ENCODE data around the gene SGSM1. TPM values are rescaled to one million over a fixed set of nuclear protein-coding genes. Genes with fewer than 3 reads are reported as not detected.

SGSM1 gene, protein sequence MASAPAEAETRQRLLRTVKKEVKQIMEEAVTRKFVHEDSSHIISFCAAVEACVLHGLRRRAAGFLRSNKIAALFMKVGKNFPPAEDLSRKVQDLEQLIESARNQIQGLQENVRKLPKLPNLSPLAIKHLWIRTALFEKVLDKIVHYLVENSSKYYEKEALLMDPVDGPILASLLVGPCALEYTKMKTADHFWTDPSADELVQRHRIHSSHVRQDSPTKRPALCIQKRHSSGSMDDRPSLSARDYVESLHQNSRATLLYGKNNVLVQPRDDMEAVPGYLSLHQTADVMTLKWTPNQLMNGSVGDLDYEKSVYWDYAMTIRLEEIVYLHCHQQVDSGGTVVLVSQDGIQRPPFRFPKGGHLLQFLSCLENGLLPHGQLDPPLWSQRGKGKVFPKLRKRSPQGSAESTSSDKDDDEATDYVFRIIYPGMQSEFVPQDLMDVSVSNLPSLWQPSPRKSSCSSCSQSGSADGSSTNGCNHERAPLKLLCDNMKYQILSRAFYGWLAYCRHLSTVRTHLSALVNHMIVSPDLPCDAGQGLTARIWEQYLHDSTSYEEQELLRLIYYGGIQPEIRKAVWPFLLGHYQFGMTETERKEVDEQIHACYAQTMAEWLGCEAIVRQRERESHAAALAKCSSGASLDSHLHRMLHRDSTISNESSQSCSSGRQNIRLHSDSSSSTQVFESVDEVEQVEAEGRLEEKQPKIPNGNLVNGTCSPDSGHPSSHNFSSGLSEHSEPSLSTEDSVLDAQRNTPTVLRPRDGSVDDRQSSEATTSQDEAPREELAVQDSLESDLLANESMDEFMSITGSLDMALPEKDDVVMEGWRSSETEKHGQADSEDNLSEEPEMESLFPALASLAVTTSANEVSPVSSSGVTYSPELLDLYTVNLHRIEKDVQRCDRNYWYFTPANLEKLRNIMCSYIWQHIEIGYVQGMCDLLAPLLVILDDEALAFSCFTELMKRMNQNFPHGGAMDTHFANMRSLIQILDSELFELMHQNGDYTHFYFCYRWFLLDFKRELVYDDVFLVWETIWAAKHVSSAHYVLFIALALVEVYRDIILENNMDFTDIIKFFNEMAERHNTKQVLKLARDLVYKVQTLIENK
- total RNA-seq (2014; rRNA removed): 0.29 and 0.35 TPM in 2 replicates
- percentile 17 among the genes with signal in this experiment for Bru-seq, nascent RNA
- BruChase-seq, experiment 1, labeled RNA remaining after a 6-hour chase: percentile 9 among the genes with signal in this experiment
- BruChase-seq, experiment 2, labeled RNA remaining after a 2-hour chase: percentile 14 among the genes with signal in this experiment
- long read RNA-seq, partial matches to known transcripts: 1 of 2 reads
- long read RNA-seq, other reads (novel, unspliced or antisense): 1 of 2 reads

DNA sequence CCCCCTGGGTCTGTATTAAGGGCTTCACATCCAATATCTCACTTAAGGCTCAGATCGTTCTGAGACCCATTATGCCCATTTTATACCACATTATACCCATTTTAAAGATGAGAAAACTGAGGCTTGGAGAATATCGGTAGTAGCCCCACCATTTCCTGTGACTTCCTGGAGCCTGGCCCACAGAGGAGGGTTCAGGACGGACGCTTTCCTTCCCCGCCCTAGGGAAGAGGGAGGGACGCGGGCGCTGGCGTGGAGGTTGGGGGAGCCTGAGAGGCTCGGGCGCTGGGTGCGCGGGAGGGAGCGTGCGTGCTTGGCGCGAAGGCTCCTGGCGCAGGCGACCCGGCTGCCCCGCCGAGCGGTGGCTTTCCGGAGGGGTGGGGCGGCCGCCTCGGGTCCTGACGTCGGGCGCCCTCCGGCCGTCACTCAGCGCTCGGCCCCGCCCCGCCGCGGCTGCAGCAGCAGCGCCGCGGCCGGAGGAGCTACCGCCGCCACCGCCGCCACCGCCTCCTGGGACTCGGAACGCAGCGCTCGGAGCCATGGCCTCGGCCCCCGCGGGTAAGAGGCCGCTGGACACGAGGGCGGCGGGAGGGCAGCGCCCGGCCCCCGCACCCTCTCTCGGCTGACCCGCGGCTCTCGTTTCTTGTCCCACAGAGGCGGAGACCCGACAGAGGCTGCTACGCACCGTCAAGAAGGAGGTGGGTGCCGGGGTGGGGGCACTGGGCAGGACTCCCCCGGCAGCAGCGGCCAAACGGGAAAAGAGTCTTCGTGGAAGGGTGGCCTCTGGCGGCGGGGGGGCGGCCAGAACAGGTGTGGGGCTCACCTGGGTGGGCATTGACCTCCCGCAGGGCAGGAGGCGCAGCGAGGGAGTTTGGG lies at the start of gene SGSM1:
Gene SGSM1, plus strand, starts transcription at position 422 of the 873 bp plus-strand sequence. Its CDS starts 115 bp downstream, at position 537.
- intact Hi-C loops (cut with micrococcal nuclease): no loop called here
- Histone ChIP-seq H4K20me1 (ENCODE audit: low read length) (no peaks in the 10 kb centered on the region), H2AFZ (ENCODE audit: low read length) (peak within 1 kb of the TSS; percentile 82), H3K4me3 (ENCODE audit: low read length) (peak within 1 kb of the TSS; percentile 67), H3K9ac (ENCODE audit: low read length) (peak within 1 kb of the TSS; percentile 34; the same call in 1 of the 2 replicates), H3K36me3 (ENCODE audit: low read depth, low read length) (no peaks in the 10 kb centered on the region), H3F3A (ENCODE audit: low read length, unreplicated experiment) (no peaks in the 10 kb centered on the region), H3K27me3 (ENCODE audit: low read length) (no peaks in the 10 kb centered on the region), H3K79me2 (ENCODE audit: low read length) (no peaks in the 10 kb centered on the region), H3K27ac (ENCODE audit: low read length) (no peak within 1 kb of the TSS), H3K9me3 (ENCODE audit: low read length) (no peaks in the 10 kb centered on the region), H3K4me1 (ENCODE audit: insufficient read depth, low read length) (no peaks in the 10 kb centered on the region), H3K9me2 (replicated peaks; ENCODE audit: low read length) (no peaks in the 10 kb centered on the region), H3K4me2 (ENCODE audit: low read length) (peak within 1 kb of the TSS; percentile 83)
- DNase-seq: peak; percentile 71
- POLR2A ChIA-PET (ENCODE audit: unreplicated experiment): no interaction called here
- CTCF ChIA-PET: interaction anchor here (0.6 kb wide), 1 partner anchor 34 kb away, joined by 14 read pairs; no protein-coding TSS in a partner anchor
- no TSS peak for BruUV-seq (replicated peaks)
- peak; percentile 90 for ATAC-seq
- TF ChIP-seq, protein P1, sequence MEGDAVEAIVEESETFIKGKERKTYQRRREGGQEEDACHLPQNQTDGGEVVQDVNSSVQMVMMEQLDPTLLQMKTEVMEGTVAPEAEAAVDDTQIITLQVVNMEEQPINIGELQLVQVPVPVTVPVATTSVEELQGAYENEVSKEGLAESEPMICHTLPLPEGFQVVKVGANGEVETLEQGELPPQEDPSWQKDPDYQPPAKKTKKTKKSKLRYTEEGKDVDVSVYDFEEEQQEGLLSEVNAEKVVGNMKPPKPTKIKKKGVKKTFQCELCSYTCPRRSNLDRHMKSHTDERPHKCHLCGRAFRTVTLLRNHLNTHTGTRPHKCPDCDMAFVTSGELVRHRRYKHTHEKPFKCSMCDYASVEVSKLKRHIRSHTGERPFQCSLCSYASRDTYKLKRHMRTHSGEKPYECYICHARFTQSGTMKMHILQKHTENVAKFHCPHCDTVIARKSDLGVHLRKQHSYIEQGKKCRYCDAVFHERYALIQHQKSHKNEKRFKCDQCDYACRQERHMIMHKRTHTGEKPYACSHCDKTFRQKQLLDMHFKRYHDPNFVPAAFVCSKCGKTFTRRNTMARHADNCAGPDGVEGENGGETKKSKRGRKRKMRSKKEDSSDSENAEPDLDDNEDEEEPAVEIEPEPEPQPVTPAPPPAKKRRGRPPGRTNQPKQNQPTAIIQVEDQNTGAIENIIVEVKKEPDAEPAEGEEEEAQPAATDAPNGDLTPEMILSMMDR (conservative IDR thresholded peaks at IDR 0.05; ENCODE audit: low read depth, low read length): no peak
- TF ChIP-seq EZH2 (IDR thresholded peaks at IDR 0.05; ENCODE audit: low read length, unreplicated experiment) (no peak), EZH2phosphoT487 (IDR thresholded peaks at IDR 0.05; ENCODE audit: borderline replicate concordance, low read length) (no peak)

DNA sequence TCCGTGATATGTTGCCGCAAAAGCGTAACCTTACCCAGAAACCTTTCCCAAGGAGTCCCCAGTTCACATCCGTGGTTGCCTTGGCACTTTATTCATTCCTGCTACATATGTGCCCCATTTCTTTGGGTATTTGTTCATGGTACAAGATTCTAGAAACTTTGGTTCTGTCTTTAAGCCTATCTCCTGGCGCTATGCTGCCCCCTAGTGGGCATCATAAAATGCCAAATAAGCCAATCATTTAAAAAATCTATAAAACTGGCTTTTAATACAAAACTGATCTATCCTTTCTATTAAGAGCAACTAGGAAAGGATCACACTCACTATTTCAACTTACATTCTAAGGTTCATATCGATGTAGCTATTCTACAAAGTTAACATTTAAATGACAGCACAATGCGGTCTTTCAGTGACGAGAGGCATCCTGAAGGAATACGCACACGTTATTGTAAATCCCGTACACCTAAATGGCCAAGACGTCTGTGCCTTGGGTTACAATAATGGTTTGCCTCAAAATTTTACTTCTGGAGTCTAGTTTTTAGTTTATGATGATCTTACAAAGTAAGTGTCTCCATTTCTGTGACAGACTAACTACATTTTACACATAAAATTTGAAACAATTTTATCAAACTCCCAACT lies 47.7 kb upstream of the SGSM1 start:
- no peaks in the 10 kb centered on the region for H3F3A ChIP-seq (ENCODE audit: low read length, unreplicated experiment)
- intact Hi-C loops (cut with micrococcal nuclease): loop anchor here (2.0 kb wide), 1 partner anchor 51 kb away; no protein-coding TSS in a partner anchor
- H3K9ac ChIP-seq (ENCODE audit: low read length): no peak overlapping the region
- H3K4me2 ChIP-seq (ENCODE audit: low read length): no peak overlapping the region
- H3K4me3 ChIP-seq (ENCODE audit: low read length): no peak overlapping the region
- H3K36me3 ChIP-seq (ENCODE audit: low read depth, low read length): no peaks in the 10 kb centered on the region
- peak; percentile 68 for DNase-seq
- BruUV-seq (replicated peaks): no TSS peak
- no peaks in the 10 kb centered on the region for H3K9me2 ChIP-seq (replicated peaks; ENCODE audit: low read length)
- TF ChIP-seq, protein P1 (conservative IDR thresholded peaks at IDR 0.05; ENCODE audit: low read depth, low read length): peak; percentile 87
- TF ChIP-seq EZH2phosphoT487 (IDR thresholded peaks at IDR 0.05; ENCODE audit: borderline replicate concordance, low read length): no peak
- no peaks in the 10 kb centered on the region for H4K20me1 ChIP-seq (ENCODE audit: low read length)
- no peak overlapping the region for H3K27ac ChIP-seq (ENCODE audit: low read length)
- H3K9me3 ChIP-seq (ENCODE audit: low read length): no peaks in the 10 kb centered on the region
- no peak for ATAC-seq
- H3K27me3 ChIP-seq (ENCODE audit: low read length): peaks cover 32% of the 10 kb centered on the region
- POLR2A ChIA-PET (ENCODE audit: unreplicated experiment): no interaction called here
- CTCF ChIA-PET: no interaction called here
- no peak overlapping the region for H2AFZ ChIP-seq (ENCODE audit: low read length)
- H3K4me1 ChIP-seq (ENCODE audit: insufficient read depth, low read length): no peaks in the 10 kb centered on the region
- H3K79me2 ChIP-seq (ENCODE audit: low read length): no peaks in the 10 kb centered on the region
